ENCODE results near the gene KATNAL1. TPM values are rescaled to one million over a fixed set of nuclear protein-coding genes. Genes with fewer than 3 reads are reported as not detected.

KATNAL1 gene
- total and polyA plus RNA-seq, 2 of the 4 experiments (the other 2 are of a cell fraction) = 6.9 to 16.8 TPM

GRCh38 chr13:30325668-30326067, 18.3 kb upstream of the KATNAL1 start:
- H3K4me2 ChIP-seq (ENCODE audit: low read depth, low read length) = no peak overlapping the region
- in situ Hi-C loops (cut with MboI; ENCODE audit: low sequenced_read_pairs) (no loop called here), dilution Hi-C loops (cut with HindIII; ENCODE audit: low sequenced_read_pairs, unreplicated experiment) (no loop called here), intact Hi-C loops (cut with micrococcal nuclease) (no loop called here)
- no peak overlapping the region for H3K4me3 ChIP-seq (ENCODE audit: insufficient read depth, low read depth, low read length)
- no peak overlapping the region for H3K56ac ChIP-seq (ENCODE audit: extremely low read depth, insufficient read depth, low read length)
- no peaks in the 10 kb centered on the region for H3K4me1 ChIP-seq (ENCODE audit: control insufficient read depth, insufficient read depth, low read length)
- no peak overlapping the region for H3K18ac ChIP-seq (ENCODE audit: low read depth, low read length)
- no peak for TF ChIP-seq FOS (IDR thresholded peaks at IDR 0.05; ENCODE audit: low read depth, low read length)
- TF ChIP-seq MAZ (IDR thresholded peaks at IDR 0.05; ENCODE audit: borderline replicate concordance, low read depth, low read length) = no peak
- TF ChIP-seq SMC3 (IDR thresholded peaks at IDR 0.05; ENCODE audit: low read depth, low read length) = no peak
- no peak for TF ChIP-seq RCOR1 (IDR thresholded peaks at IDR 0.05; ENCODE audit: insufficient replicate concordance, low read length)
- no peak for TF ChIP-seq NFE2L2 (IDR thresholded peaks at IDR 0.05; ENCODE audit: low read depth, low read length)
- TF ChIP-seq MXI1 (IDR thresholded peaks at IDR 0.05; ENCODE audit: borderline replicate concordance, low read depth, low read length) = no peak
- no peak for TF ChIP-seq CEBPB (IDR thresholded peaks at IDR 0.05; ENCODE audit: low read depth, low read length)
- no peak for TF ChIP-seq RAD21 (IDR thresholded peaks at IDR 0.05; ENCODE audit: low read length)
- no peak for TF ChIP-seq CTCF (conservative IDR thresholded peaks at IDR 0.05; ENCODE audit: low read depth, low read length)
- no peak for TF ChIP-seq RFX5 (IDR thresholded peaks at IDR 0.05; ENCODE audit: low read depth, low read length)
- TF ChIP-seq USF2 (IDR thresholded peaks at IDR 0.05; ENCODE audit: low read depth, low read length) = no peak
- TF ChIP-seq ELK1 (IDR thresholded peaks at IDR 0.05; ENCODE audit: borderline replicate concordance, low read depth, low read length) = no peak
- no peak for TF ChIP-seq POLR2A (IDR thresholded peaks at IDR 0.05; ENCODE audit: low read depth, low read length)
- no peak for TF ChIP-seq MAFK (IDR thresholded peaks at IDR 0.05; ENCODE audit: low read depth, low read length)
- TF ChIP-seq CHD1 (IDR thresholded peaks at IDR 0.05; ENCODE audit: low read depth, low read length) = no peak
- no peak for TF ChIP-seq BHLHE40 (IDR thresholded peaks at IDR 0.05; ENCODE audit: low read depth, low read length)
- no peak overlapping the region for H2AK5ac ChIP-seq (ENCODE audit: low read depth, low read length)
- H4K20me1 ChIP-seq (ENCODE audit: insufficient read depth, low read length) = no peaks in the 10 kb centered on the region
- H3K27me3 ChIP-seq (ENCODE audit: control insufficient read depth, insufficient read depth, low read length) = no peaks in the 10 kb centered on the region; the same call in 1 of the 2 replicates
- H4K5ac ChIP-seq (ENCODE audit: low read depth, low read length) = no peak overlapping the region
- H4K91ac ChIP-seq (ENCODE audit: insufficient read depth, low read depth, low read length) = no peak overlapping the region
- H2AFZ ChIP-seq (replicated peaks; ENCODE audit: low read length, poor library complexity) = no peak overlapping the region
- H3K4ac ChIP-seq (ENCODE audit: low read depth, low read length) = no peak overlapping the region
- H2AK9ac ChIP-seq (replicated peaks; ENCODE audit: low read depth, low read length, poor library complexity) = no peak overlapping the region
- no peak overlapping the region for H3K14ac ChIP-seq (replicated peaks; ENCODE audit: low read depth, low read length)
- DNase-seq (no peak), ATAC-seq (ENCODE audit: low read depth) (no peak)
- H3K9me3 ChIP-seq (ENCODE audit: control insufficient read depth, insufficient read depth, low read length) = peaks cover 2% of the 10 kb centered on the region; the same call in 1 of the 2 replicates
- no peak overlapping the region for H3K23ac ChIP-seq (ENCODE audit: low read depth, low read length)
- ChIA-PET POLR2A (ENCODE audit: unreplicated experiment) (no interaction called here), CTCF (no interaction called here)
- H3K9ac ChIP-seq (ENCODE audit: low read depth, low read length) = no peak overlapping the region
- H3K36me3 ChIP-seq (ENCODE audit: control insufficient read depth, insufficient read depth, low read length) = no peaks in the 10 kb centered on the region
- H3K27ac ChIP-seq (ENCODE audit: insufficient read depth, low read length) = no peak overlapping the region
- WGBS, 2 experiments (ENCODE audit: extremely low coverage in 2 of 2, insufficient read length in 1 of 2) = no CpG with 5 or more reads among the region's 4 CpGs
- no peak overlapping the region for H2BK15ac ChIP-seq (ENCODE audit: low read depth, low read length)
- no peak overlapping the region for H4K8ac ChIP-seq (ENCODE audit: low read depth in 2 of 2, low read length in 2 of 2)
- H2BK20ac ChIP-seq (ENCODE audit: low read depth, low read length) = no peak overlapping the region
- no peaks in the 10 kb centered on the region for H3K79me1 ChIP-seq (ENCODE audit: low read depth in 1 of 2, low read length in 2 of 2)
- H3K9me1 ChIP-seq (ENCODE audit: insufficient read depth, low read length) = peaks cover 4% of the 10 kb centered on the region; the same call in 1 of the 2 replicates
- BruUV-seq (replicated peaks) = no TSS peak
- H2BK120ac ChIP-seq (ENCODE audit: low read depth, low read length) = no peak overlapping the region
- H2BK5ac ChIP-seq (ENCODE audit: low read depth, low read length, poor library complexity, severe bottlenecking) = no peak overlapping the region

Measured in IMR-90 (cell line).